ENCODE measurements around the gene SURF6. TPM values are rescaled to one million over a fixed set of nuclear protein-coding genes. Genes with fewer than 3 reads are reported as not detected.
"Not testable (repeated sequence)": the region's sequence is repeated elsewhere in the genome, so short reads cannot be mapped to it uniquely, and the experiment has no call there.

Gene SURF6
- total RNA-seq, 1 experiment from 2014 or later, result 16.1 TPM

DNA sequence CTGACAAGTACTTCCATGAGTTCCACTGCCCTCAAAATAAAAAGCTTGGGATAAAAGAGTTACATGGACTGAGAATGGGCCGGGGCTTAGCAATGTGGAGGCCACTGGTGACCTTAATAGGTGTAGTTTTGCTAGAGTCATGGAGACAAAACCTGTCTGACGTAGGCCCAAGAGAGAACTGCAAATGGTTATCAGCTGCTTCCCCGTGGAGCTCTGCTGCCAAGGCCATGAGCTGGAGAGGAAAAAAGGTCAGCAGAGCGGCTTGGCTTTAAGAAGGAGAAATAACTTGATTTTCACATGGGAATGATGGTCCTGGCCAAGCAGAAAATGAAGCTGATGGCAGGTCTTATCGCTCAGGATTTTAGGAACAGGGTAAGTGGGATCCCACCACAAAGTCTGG is 3.7 kb upstream of the SURF6 start:
- intact Hi-C loops (cut with micrococcal nuclease; ENCODE audit: unreplicated experiment) (no loop called here), in situ Hi-C loops (cut with HindIII; ENCODE audit: low pct_unique_long_range_greater_than_20kb, low sequenced_read_pairs) (no loop called here)
- Histone ChIP-seq H3K27ac (ENCODE audit: low read length) (no peak overlapping the region), H3K4me3 (ENCODE audit: low read depth in 2 of 2, low read length in 2 of 2) (no peak overlapping the region), H3K9me3 (ENCODE audit: control insufficient read depth, insufficient read depth, low read depth, low read length) (no peaks in the 10 kb centered on the region), H3K36me3 (ENCODE audit: control insufficient read depth, insufficient read depth, low read length) (peaks cover 4% of the 10 kb centered on the region), H3K27me3 (ENCODE audit: control insufficient read depth, insufficient read depth, low read length) (no peaks in the 10 kb centered on the region), H3K4me1 (ENCODE audit: control insufficient read depth, insufficient read depth, low read length) (peaks cover 2% of the 10 kb centered on the region)
- DNase-seq (ENCODE audit: low read depth, low spot score) (no peak), ATAC-seq (no peak)
- ChIA-PET POLR2A (interaction anchor here (0.6 kb wide), 1 partner anchor 44 kb away, joined by 14 read pairs; no protein-coding TSS in a partner anchor), CTCF (no interaction called here)
- TF ChIP-seq POLR2AphosphoS5 (IDR thresholded peaks at IDR 0.05; ENCODE audit: low read depth, low read length) (no peak), SIN3A (IDR thresholded peaks at IDR 0.05; ENCODE audit: borderline replicate concordance, insufficient read depth, low read depth, low read length) (no peak), TCF7L2 (IDR thresholded peaks at IDR 0.05; ENCODE audit: low read depth, low read length) (no peak)
- TF ChIP-seq, protein P1, sequence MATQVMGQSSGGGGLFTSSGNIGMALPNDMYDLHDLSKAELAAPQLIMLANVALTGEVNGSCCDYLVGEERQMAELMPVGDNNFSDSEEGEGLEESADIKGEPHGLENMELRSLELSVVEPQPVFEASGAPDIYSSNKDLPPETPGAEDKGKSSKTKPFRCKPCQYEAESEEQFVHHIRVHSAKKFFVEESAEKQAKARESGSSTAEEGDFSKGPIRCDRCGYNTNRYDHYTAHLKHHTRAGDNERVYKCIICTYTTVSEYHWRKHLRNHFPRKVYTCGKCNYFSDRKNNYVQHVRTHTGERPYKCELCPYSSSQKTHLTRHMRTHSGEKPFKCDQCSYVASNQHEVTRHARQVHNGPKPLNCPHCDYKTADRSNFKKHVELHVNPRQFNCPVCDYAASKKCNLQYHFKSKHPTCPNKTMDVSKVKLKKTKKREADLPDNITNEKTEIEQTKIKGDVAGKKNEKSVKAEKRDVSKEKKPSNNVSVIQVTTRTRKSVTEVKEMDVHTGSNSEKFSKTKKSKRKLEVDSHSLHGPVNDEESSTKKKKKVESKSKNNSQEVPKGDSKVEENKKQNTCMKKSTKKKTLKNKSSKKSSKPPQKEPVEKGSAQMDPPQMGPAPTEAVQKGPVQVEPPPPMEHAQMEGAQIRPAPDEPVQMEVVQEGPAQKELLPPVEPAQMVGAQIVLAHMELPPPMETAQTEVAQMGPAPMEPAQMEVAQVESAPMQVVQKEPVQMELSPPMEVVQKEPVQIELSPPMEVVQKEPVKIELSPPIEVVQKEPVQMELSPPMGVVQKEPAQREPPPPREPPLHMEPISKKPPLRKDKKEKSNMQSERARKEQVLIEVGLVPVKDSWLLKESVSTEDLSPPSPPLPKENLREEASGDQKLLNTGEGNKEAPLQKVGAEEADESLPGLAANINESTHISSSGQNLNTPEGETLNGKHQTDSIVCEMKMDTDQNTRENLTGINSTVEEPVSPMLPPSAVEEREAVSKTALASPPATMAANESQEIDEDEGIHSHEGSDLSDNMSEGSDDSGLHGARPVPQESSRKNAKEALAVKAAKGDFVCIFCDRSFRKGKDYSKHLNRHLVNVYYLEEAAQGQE (IDR thresholded peaks at IDR 0.05; ENCODE audit: insufficient read depth in 1 of 2, low read depth in 2 of 2, low read length in 1 of 2), result no peak
- TF ChIP-seq, protein P2, sequence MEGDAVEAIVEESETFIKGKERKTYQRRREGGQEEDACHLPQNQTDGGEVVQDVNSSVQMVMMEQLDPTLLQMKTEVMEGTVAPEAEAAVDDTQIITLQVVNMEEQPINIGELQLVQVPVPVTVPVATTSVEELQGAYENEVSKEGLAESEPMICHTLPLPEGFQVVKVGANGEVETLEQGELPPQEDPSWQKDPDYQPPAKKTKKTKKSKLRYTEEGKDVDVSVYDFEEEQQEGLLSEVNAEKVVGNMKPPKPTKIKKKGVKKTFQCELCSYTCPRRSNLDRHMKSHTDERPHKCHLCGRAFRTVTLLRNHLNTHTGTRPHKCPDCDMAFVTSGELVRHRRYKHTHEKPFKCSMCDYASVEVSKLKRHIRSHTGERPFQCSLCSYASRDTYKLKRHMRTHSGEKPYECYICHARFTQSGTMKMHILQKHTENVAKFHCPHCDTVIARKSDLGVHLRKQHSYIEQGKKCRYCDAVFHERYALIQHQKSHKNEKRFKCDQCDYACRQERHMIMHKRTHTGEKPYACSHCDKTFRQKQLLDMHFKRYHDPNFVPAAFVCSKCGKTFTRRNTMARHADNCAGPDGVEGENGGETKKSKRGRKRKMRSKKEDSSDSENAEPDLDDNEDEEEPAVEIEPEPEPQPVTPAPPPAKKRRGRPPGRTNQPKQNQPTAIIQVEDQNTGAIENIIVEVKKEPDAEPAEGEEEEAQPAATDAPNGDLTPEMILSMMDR (IDR thresholded peaks at IDR 0.05), result no peak
- no TSS peak for BruUV-seq (replicated peaks)

DNA sequence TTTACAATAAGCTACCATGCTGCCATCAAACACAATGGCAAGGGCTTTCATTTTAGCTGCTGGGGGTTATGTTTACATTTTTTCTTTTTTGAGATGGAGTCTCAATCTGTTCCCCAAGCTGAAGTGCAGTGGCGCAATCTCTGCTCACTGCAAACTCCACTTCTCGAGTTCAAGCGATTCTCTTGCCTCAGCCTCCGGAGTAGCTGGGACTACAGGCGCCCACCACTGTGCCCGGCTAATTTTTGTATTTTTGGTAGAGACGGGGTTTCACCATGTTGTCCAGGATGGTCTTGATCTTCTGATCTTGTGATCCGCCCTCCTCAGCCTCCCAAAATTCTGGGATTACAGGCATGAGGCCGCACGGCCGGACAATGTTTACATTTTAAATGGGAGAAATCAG is 1.1 kb downstream of the SURF6 start:
- DNase-seq (ENCODE audit: low read depth, low spot score), result not testable (repeated sequence)

DNA sequence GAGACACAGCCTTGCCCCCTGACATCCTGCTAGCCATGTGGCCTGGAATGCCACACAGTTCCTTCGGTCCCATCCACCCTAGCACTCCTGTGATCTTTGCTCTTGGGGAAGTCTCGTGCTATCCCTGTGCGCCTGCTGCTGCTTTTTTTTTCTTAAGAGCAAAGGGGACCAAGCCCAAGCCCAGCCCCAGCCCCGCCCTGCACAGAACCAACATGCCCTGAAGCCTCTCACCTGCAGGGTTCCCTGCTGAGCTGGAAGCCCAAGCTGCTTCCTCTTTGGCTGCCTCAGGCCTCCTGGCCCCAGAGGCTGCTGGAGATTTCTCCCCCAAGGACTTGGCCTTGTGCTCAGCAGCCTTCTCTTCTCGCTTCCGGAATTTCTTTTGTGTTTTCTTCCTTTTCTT is 1.8 kb downstream of the SURF6 start:
- CTCF ChIA-PET, result no interaction called here

More for the DNA sequence above, 1.1 kb downstream of the SURF6 start:
- BruUV-seq (replicated peaks); H3K27me3 ChIP-seq (ENCODE audit: control insufficient read depth, insufficient read depth, low read length); intact Hi-C loops (cut with micrococcal nuclease; ENCODE audit: unreplicated experiment); H3K36me3 ChIP-seq (ENCODE audit: control insufficient read depth, insufficient read depth, low read length); in situ Hi-C loops (cut with HindIII; ENCODE audit: low pct_unique_long_range_greater_than_20kb, low sequenced_read_pairs); H3K9me3 ChIP-seq (ENCODE audit: control insufficient read depth, insufficient read depth, low read depth, low read length); ATAC-seq; H3K4me1 ChIP-seq (ENCODE audit: control insufficient read depth, insufficient read depth, low read length); CTCF ChIA-PET: not testable (repeated sequence)
- Histone ChIP-seq H3K4me3 (ENCODE audit: low read depth in 2 of 2, low read length in 2 of 2) (peak overlapping the region; percentile 75 to 90), H3K27ac (ENCODE audit: low read length) (peak overlapping the region; percentile 88)
- POLR2A ChIA-PET, result interaction anchor here (0.6 kb wide), 1 partner anchor 311 kb away, joined by 4 read pairs; no protein-coding TSS in a partner anchor

More for the DNA sequence above, 1.8 kb downstream of the SURF6 start:
- POLR2A ChIA-PET, result no interaction called here
- TF ChIP-seq POLR2AphosphoS5 (IDR thresholded peaks at IDR 0.05; ENCODE audit: low read depth, low read length) (no peak), SIN3A (IDR thresholded peaks at IDR 0.05; ENCODE audit: borderline replicate concordance, insufficient read depth, low read depth, low read length) (no peak), TCF7L2 (IDR thresholded peaks at IDR 0.05; ENCODE audit: low read depth, low read length) (no peak)
- TF ChIP-seq, protein P2 (IDR thresholded peaks at IDR 0.05), result no peak
- TF ChIP-seq, protein P1 (IDR thresholded peaks at IDR 0.05; ENCODE audit: insufficient read depth in 1 of 2, low read depth in 2 of 2, low read length in 1 of 2), result no peak
- no peak for ATAC-seq
- H3K27me3 ChIP-seq (ENCODE audit: control insufficient read depth, insufficient read depth, low read length), result no peaks in the 10 kb centered on the region
- H3K4me1 ChIP-seq (ENCODE audit: control insufficient read depth, insufficient read depth, low read length), result peaks cover 6% of the 10 kb centered on the region
- BruUV-seq (replicated peaks), result no TSS peak
- peaks cover 8% of the 10 kb centered on the region for H3K36me3 ChIP-seq (ENCODE audit: control insufficient read depth, insufficient read depth, low read length)
- DNase-seq (ENCODE audit: low read depth, low spot score), result no peak
- H3K4me3 ChIP-seq (ENCODE audit: low read depth in 2 of 2, low read length in 2 of 2), result no peak overlapping the region
- no peaks in the 10 kb centered on the region for H3K9me3 ChIP-seq (ENCODE audit: control insufficient read depth, insufficient read depth, low read depth, low read length)
- no peak overlapping the region; the same call in 1 of the 2 replicates for H3K27ac ChIP-seq (ENCODE audit: low read length)
- intact Hi-C loops (cut with micrococcal nuclease; ENCODE audit: unreplicated experiment) (no loop called here), in situ Hi-C loops (cut with HindIII; ENCODE audit: low pct_unique_long_range_greater_than_20kb, low sequenced_read_pairs) (no loop called here)
